ENCODE measurements around the gene FGF4.

Gene FGF4

DNA sequence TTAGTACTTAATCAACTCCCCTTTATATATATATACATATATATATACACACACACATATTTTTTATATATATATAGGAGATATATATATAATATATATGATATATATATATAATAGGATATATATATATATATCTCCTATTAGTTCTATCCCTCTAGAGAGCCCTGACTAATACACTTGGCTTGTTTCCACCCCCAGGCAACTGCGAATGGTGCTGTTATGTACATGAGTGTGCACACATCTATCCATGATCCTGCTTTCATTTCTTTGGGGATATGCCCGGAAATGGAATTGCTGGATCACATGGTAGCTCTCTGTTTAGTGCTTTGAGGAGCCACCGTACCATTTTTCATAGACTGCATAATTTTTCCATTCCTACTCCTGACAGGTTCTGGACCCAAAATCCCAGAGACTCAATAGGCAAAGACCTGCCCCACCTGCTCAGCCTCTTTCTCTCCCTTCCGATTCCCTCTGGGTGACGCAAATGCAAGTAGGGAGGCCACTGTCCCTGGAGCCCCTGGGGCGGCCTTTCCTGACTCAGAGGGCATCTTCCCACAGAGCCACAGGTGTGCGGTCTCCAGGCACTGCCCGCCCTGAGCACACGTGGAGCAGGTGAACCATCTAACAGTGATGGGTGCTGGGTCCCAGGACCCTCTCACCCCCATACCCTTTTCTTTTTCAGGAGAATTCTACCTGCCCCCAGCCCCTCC is 32.1 kb upstream of the FGF4 start:
- FAIRE-seq, result no peak

DNA sequence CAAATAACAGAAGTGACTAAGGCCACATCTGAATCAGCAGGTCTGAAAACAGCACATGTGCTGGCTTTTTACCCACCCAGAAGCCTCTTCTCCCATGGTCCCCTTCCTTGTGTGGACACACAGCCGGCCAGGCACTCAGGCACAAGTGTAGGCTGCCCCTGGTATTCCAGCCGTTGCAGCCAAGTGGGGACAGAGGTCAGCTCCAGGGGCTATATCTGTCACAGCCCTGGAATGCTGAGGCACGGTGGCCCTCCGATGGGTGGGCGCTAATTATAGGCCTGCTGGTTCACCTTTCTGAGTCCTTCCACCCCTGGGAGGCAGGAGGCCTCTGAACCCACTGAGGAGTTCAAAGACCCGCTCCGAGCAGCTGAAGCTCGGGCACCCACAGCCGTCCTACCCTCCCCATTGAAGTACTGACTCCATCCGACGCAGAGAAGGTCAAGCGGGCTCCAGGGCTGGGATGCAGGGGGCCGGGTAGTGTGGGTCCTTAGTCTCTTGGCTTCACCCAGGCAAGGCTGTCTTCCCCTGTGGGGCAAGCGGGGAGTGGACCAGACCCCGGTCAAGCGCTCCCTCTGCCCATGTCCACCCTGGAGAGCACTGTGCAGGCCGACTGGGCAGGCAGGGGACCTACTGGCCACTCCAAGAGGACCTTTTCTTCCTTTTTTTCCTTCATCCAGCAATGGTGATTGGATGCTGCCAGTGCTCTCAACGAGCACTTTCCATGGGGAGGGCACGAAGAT is 29.8 kb upstream of the FGF4 start:
- no peak for FAIRE-seq

DNA sequence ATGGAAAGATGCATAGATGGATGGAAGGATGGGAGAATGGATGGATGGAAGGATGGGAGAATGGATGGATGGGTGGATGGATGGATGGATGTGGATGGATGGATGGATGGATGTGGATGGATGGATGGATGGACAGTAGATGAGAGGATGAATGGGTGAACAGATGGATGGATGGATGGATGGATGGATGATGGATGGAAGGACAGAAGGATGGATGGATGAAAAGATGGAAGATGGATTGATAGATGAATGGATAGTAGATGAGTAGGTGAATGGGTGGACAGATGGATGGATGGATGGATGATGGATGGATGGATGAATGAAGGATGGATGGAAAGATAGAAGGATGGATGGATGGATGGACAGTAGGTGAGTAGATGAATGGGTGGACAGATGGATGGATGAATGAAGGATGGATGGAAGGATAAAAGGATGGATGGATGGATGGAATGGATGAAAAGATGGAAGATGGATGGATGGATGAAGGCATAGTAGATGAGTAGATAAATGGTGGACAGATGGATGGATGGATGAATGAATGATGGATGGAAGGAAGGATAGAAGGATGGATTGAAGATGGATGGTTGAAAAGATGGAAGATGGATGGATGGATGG is 28.6 kb upstream of the FGF4 start:
- FAIRE-seq, result no peak

DNA sequence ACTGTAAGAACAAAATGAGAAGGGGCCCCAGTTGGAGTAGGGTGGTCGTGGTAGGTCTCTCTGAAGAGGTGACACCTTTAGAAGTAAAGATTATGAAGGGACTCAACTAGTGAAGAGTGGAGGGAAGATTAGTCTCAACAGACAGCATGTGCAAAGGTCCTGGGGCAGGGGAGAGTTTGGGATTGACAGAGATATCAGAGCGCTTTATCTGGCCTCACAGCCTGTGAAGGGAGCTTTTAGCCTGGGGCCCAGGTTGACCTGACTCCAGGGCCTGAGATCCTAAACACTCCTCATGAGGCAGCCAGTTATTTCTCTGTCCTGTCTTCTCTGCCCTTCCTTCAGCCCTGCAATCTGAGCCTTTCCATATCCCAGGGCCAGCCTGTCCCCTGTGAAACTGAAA is 27.9 kb upstream of the FGF4 start:
- FAIRE-seq, result no peak

DNA sequence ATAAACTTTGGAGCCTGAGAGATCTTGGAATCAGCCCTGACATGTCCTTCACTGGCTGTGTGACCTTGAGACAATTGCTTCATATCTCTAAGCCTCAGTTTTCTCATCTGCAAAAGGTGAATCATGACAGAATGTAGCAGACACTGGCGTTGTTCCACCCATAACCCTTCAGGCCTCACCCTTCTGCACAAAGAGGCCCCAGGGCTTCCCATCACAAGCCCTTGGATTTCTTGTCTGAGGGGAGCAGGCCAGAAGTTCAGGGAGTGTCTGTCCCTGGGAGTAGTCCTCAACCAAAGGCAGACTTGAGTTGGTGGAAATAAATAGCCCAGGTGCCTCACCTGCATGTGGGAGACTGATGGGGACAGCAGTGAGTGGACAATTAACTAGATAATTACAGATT is 27.4 kb upstream of the FGF4 start:
- FAIRE-seq, result no peak

DNA sequence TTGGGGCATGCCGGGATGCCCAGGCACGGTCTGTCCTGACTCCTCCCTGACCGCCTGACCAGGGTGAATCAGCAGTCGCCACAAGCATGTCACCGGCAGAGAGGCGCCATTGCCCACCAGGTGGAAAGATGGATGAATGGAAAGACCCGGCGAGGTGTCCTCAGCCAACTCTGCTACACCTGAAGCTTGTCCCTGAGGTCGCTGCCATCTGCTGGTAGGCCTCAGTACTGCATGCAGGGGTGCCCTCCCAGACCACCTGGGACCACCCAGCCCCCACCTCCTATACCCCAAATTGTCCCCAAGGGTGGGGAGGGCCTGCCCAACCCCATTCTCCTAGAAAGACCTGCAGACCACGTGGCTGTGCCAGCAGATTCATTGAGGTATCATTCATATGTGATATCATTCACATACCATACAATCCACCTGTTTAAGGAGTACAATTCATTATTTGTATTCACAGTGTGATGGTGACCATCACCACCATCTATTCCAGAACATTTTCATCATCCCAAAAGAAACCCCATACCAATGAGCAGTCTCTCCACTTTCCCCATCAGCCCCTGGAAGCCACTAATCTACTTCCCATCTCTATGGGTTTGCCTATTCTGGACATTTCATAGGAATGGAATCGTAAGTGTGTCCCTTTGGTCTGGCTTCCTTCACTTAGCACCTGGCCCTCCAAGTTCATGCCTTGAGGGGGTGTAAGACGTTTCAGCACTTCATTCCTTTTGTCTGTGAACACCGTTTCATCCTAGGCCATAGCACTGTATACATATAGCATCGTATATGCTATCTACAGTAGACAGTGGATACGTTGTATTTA is 26.6 kb upstream of the FGF4 start:
- no peak for FAIRE-seq

DNA sequence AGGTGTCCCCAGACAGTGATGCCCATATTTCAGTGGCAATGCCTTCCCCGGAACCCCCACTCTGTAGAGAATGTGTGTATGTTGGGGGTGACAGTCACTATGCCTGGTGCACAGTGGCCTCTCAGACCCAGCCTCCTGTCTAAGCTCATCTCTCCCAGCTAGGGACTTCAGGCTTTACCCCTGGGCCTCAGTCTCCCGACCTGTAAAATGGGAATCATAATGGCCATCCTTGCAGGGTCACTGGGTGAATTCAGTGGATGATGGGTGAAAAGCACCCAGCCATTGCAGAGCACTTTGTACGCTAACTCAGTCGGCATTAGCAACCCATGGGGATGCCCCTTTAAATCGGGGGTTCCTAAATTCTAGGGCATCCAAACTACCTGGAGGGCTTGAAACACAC is 25.1 kb upstream of the FGF4 start:
- no peak for FAIRE-seq

DNA sequence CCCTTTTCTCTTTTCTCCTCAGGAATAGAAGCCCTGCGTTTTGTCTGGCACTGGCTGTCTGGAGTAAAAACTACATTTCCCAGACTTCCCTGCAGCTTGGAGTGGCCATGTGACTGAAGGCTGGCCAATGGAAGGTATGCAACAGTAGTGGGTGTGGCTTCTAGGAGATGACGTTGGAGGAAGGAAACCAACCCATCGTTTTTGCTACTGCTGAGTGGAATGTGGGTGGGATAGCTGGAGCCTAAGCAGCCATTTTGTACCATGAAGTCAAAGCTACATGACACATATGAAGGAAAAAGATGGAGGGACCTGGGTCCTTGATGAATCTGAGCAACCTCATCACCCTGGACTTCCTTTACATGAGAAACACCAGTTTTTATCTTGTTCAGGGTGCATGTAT is 24.4 kb upstream of the FGF4 start:
- FAIRE-seq, result no peak

DNA sequence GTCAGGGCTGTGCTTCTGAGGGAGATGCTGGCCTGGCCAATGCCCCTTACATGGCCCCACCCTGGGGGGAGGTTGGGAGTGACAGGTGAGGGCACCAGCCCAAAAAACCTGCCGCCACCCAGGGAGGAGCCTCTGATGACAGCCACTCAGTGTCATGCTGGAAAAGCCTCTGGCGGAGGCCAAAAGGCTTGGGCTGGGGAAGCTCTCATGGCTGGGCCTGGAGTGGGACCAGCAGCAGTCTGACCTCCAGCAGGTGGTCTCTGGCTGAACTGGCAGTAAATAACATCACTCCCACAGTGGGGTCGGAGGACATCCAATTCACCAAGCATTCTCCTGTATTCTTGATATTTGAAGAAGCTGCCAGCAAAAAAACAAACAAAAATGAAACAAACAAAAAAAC is 24.0 kb upstream of the FGF4 start:
- no peak for FAIRE-seq

DNA sequence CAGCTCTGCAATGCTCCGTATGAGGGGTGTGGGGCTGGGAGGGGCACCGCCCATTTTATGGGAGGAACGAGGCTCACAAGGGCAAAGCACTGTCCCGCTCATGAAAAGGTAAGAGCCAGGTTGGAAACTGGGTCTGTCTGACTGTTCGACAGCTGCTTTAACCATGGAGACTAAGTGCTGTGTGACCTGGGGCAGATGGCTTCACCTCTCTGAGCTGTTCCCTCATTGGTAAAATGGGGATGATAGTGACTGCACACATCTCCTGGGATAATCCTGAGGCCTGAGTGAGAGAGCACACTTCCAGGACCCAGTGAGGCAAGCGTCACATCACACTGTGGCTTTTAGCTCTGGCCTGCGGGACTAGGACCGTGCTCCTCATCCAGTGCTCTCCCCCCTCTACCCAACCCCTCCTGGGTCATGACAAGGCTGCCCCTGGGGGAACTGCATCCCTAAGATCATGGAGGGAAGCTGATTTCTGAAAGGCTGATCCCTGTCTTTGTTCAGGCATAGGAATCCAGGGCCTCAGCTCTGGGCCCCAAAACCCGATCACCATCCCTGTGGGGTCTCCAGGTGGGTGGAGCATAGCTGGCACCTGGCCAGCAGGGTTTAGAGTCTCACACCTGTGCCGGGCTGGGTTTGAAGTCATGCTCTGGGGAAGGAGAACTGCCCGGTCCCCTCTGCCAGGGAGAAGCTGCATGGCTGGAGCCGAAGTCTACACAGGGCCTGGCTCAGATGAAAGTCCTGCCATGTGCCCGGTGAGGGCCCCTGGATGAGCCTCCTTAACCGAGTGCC is 22.8 kb upstream of the FGF4 start:
- FAIRE-seq, result no peak

DNA sequence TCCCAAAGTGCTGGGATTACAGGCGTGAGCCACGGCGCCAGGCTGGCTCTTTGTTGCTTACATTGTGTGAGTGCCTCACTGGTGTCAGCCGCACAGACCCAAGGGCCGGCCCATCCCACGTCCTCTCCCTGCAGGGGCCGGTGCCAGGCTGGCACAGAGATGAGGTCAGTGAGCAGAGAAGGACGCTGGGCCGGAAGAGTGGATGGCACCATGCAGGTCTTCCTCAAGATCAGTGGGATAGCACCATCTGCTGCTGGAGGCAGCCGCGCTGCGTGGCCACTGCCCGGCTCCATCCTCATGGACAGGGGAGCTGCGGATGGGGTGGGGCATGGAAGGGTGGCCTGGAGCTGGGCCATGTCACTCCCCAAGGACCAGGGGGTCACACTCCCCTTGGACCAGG is 22.0 kb upstream of the FGF4 start:
- FAIRE-seq, result no peak

DNA sequence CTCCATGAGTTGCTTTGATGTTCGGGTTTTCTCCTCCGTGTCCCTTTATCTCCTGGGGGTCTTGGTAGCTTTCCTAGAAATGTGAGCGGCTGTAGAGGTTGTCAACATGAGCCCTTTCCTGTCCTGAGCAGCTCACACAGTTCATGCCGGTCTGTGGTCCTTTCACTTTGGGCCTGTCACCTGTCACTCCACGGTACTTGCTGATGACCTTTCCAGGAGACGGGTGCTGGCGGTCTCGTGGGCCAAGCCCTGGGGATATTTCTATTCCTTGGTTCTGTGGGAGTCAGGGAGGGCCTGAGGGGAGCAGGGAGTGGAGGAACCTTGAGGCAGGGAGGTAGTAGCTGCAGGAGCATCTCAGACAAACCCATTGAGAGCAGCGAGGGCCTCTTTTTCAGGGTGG is 20.9 kb upstream of the FGF4 start:
- no peak for FAIRE-seq

DNA sequence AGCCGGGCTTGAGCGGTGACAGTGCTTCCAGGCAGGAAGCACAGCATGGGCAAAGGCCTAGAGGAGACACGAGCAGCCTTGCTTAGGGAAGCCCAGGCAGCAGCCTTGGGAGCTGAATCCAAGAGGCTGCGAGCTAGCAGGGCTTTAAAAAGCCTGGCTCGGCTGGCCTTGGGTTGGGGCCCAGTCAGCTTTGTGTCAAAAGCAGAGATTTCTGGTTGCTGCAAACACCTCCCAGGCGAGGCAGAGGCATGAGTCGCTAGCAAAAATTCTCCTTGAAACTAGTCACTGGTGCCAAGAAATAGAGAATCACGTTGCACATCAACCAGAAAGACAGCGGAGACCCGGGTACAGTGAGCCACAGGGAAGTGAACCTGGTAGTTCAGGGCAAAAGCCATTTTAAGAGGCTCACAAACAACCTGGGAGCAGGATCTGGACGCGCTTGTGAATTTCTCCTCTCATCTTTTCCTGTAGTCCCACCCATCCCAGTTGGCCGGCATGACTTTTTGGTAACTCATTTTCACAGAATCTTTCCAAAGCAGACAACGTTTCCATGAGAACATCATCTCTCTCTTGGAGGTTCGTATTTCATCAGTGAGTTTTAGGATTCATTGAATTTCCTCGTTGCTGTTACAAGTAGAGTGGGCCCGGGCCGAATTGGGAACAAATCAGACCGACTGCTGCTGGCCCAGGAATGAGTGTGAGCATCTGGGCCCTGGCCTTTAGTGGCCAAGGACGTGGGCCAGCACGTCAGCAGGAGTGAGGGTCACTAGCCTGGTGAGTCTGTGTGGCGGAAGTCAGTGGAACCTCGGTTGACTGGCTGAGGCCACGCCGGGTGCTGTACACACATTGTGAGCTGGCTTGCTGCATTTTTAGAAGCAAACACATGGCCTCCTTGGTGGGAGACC is 16.4 kb upstream of the FGF4 start:
- no peak for FAIRE-seq

DNA sequence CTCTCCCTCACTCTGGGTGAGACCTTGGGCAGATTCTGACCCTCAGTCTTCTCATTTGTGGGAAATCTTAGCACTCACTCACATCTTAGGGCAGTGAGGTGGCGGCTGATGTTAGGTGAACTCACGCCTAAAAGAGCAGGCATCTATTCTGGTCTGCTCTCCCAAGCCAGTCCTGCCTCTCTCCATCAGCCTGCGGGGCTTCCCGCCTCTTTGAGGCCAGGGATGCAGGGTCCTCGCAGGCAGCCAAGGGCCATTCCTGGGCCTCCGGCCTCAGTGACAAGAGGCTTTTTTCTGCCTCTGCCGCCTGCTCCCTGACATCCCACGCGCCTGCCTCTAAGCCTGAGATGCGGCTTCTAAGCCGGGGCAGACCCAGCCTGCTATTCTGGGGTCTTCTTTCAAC is 13.8 kb upstream of the FGF4 start:
- FAIRE-seq, result no peak

DNA sequence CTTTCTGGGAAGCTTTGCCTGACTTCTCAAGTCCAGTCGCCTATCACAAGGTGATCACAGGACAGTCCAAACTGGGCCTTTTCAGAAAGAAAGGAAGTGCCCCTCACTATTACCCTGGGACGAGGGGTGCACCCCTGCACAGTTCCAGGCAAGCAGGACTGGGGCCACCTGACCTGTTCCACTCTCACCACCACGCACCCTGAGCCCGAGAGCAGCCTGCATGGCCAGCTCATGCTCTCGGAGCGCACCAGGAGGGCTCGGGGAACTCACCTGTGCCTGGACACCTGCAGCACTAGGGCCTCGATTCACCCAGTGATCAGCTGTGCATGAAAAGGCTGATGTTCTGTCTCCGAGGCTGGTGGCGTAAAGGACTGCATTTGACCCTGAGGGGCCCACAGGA is 12.8 kb upstream of the FGF4 start:
- no peak for FAIRE-seq

DNA sequence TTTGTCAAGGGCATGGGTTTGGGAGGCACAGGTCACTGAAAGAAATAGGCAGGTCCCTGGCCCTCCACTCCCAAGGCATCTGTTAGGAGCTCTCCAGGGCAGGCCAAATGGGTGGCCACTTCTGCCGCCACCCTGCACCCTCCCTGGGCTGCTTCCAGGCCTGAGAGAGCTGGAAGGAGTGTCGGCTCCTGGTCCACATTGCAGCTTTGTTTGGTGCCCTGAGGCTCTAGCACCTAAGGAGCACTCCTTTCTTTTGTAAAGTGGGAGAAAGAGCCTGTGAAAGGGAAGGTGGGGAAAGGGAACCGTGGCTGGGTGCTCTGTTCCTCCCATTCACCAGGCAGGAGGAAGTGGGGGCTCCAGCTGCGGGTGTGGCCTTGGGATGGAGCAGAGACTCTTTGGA is 12.3 kb upstream of the FGF4 start:
- no peak for FAIRE-seq

DNA sequence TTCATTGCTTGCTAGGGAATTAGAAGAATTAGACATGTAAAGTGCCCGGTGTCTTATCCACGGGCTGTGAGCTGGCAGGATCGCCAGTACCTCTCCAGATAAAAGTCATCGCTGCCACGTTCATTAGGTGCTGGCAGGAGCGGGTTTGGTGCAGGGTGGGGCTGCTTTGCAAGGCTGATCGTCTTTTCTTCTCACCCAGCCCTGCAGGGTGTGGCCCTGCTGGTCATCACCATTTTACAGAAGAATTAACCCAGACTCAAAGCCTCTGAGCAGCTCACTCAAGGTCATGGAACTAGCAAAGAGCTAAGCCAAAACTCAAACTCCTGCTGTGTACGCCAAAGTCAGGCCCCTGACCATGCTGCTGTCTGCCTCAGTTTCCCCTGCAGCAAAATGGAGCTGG is 6.1 kb upstream of the FGF4 start:
- no peak for FAIRE-seq

DNA sequence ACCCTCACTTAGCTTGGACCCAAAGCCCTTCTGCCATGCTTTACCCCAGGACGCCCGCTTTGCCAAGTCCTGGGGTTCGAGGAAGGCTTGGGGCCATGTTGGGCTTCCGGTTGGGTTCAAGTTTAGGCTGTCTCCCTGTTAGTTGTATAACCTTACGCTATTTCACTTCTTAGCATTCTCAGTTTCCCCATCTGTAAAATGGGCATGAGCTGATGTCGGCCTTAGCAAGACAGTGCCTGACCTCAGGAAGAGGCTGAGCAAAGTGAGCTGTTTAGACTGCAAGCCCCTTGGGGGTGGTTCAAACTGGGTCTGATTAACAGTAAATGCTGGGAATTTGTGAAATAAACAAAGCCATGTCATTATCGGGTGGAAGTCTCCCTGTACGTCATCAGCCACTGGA is 3.2 kb upstream of the FGF4 start:
- FAIRE-seq, result no peak

DNA sequence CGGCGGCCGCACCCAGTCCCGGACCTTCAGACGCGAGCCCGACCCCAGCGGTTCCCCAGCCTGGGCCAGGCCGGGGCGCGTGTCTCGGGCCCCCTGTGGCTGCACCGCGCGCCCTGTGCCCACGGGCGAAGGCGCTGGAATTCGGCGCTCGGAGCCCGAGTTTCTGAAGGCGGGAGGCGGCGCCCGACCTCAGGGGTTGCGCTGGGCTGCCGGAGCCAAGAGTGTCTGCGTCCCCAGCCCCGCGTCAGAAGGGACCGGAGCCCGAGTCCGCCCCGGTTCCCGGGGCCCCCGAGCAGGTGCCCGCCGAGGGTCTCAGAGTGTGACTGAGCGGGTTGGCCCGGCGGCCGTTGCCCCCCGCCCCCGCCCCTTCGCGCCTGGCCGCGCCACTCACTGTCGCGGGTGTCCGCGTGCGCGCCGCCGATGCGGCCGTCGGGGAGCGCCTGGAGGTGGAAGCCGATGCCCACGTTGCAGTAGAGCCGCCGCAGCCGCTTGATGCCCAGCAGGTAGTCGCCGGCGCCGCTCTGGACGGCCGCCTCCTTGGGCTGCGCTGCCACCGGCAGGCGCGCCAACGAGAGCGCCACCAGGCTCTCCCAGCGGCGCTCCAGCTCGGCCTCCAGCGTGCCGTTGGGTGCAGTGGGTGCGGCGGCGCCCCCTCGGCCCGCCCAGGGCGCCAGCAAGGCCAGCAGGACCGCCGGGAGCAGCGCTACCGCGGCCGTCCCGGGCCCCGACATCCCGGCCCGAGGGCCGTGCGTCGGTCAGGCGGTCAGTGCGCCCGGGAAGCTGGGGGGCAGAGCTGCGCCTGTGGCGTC is 583 bp downstream of the FGF4 start:
- no peak for FAIRE-seq

DNA sequence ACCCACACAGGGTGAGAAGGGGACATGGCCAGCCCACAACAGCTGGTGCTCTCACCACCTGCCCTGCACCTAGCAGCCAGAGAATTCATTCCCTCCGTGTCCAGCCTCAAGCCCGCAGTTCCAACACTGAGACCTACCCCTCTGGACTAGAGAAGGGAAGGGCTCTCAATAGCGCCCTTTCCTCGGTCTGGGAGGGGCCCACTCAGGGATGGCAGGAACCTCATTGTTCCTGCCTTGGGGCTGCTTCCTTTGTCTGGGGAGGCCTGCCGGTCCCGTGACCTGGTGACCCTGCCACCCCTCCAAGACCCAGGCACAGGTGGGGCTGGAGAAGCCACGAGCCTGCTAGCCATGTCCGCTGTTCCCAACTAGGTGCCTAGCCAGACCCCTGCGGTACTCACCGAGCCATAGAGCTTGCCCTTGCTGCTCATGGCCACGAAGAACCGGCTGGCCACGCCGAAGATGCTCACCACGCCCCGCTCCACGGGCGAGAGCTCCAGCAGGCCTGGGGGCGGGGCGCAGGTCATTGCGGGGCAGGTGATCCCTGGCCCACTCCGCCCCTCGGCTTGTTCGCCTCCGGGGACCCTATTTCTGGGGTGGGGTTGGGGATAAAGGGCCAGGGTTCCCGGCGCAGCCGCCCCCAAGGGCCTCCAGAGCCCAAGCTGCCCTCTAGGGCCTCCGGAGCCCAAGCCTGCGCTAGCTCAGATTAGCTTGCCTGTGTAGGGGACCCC is 1.4 kb downstream of the FGF4 start:
- FAIRE-seq, result no peak

All from colon (tissue), 2 donors.